NCI-H774 (cell line): ENCODE data around the gene APOA4.

Experiments
- DNase-seq: peaks from one replicate; lab custom pipeline; 2025; lab: John Stamatoyannopoulos, UW

Gene APOA4

DNA sequence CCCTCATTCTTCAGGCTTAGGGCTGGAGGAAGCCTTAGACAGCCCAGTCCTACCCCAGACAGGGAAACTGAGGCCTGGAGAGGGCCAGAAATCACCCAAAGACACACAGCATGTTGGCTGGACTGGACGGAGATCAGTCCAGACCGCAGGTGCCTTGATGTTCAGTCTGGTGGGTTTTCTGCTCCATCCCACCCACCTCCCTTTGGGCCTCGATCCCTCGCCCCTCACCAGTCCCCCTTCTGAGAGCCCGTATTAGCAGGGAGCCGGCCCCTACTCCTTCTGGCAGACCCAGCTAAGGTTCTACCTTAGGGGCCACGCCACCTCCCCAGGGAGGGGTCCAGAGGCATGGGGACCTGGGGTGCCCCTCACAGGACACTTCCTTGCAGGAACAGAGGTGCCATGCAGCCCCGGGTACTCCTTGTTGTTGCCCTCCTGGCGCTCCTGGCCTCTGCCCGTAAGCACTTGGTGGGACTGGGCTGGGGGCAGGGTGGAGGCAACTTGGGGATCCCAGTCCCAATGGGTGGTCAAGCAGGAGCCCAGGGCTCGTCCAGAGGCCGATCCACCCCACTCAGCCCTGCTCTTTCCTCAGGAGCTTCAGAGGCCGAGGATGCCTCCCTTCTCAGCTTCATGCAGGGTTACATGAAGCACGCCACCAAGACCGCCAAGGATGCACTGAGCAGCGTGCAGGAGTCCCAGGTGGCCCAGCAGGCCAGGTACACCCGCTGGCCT lies 7.2 kb upstream of the APOA4 start:
- DNase-seq = no peak

DNA sequence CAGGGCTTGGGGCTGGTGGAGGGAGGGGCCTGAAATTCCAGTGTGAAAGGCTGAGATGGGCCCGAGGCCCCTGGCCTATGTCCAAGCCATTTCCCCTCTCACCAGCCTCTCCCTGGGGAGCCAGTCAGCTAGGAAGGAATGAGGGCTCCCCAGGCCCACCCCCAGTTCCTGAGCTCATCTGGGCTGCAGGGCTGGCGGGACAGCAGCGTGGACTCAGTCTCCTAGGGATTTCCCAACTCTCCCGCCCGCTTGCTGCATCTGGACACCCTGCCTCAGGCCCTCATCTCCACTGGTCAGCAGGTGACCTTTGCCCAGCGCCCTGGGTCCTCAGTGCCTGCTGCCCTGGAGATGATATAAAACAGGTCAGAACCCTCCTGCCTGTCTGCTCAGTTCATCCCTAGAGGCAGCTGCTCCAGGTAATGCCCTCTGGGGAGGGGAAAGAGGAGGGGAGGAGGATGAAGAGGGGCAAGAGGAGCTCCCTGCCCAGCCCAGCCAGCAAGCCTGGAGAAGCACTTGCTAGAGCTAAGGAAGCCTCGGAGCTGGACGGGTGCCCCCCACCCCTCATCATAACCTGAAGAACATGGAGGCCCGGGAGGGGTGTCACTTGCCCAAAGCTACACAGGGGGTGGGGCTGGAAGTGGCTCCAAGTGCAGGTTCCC lies 6.5 kb upstream of the APOA4 start, which contains the start of gene APOC3:
Gene APOC3, plus strand, starts transcription at position 383 of the 659 bp plus-strand sequence. CDS start 676 bp downstream, outside the sequence.
- DNase-seq = no peak

DNA sequence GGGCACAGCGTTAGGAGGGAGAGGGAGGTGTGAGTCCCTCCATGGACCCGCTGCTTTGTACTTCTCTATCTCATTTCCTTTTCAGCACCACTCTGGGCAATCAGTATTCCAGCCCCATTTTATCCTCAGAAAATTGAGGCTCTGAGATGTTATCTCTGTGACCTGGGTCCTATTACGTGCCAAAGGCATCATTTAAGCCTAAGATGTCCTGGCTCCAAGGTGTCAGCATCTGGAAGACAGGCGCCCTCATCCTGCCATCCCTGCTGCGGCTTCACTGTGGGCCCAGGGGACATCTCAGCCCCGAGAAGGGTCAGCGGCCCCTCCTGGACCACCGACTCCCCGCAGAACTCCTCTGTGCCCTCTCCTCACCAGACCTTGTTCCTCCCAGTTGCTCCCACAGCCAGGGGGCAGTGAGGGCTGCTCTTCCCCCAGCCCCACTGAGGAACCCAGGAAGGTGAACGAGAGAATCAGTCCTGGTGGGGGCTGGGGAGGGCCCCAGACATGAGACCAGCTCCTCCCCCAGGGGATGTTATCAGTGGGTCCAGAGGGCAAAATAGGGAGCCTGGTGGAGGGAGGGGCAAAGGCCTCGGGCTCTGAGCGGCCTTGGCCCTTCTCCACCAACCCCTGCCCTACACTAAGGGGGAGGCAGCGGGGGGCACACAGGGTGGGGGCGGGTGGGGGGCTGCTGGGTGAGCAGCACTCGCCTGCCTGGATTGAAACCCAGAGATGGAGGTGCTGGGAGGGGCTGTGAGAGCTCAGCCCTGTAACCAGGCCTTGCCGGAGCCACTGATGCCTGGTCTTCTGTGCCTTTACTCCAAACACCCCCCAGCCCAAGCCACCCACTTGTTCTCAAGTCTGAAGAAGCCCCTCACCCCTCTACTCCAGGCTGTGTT lies 5.8 kb upstream of the APOA4 start:
- no peak for DNase-seq

DNA sequence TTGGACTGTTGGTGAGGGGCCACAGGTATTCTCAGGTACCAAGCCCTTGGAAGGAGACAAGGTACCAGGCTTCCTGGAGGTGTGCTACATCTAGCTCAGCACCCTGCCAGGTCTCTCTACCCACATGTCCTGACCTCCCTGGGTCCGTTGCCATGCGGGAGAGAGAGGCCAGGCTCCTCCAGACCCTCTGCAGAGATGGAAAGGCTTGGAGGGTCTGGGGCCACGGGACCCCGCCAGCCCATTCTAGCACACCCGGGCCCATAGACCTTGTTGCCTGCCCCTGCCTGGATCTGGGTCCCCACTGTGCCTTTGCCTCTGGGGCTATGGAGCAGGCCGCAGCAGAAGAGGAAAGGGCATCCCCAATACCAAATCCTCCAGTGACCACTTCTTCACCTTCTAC lies 4.4 kb upstream of the APOA4 start:
- no peak for DNase-seq

DNA sequence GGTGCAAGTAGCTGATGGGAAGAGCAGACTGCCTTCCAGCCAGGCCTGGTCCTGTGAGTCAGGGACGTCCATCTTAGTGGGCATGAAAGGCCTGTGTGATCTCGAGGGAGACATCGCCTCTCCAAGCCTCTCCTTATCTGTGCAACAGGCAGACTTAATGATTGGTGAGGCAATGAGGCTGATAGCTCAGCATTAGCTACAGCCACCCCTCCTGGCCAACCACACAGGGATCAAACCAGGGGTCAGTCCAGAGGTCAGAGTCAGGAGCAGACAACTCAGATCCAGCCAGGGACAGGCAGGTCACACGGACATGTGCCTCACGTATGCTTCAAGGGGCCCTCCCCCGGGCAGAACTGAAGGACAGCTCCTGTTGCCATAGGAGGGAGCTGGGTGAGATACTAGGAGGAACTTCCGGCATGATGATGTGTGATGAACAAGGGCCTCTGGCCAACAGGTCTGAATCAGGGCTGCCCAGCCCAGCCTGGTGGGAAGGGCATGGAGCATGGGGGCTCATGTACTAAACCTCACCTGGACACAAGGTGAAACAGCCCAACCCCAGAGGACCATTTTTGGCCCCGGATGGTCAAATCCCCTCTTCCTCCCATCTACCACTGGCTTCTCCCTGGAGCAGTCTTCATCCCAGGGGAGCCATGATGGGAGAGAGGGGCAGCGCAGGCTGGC lies 3.8 kb upstream of the APOA4 start:
- DNase-seq = no peak

DNA sequence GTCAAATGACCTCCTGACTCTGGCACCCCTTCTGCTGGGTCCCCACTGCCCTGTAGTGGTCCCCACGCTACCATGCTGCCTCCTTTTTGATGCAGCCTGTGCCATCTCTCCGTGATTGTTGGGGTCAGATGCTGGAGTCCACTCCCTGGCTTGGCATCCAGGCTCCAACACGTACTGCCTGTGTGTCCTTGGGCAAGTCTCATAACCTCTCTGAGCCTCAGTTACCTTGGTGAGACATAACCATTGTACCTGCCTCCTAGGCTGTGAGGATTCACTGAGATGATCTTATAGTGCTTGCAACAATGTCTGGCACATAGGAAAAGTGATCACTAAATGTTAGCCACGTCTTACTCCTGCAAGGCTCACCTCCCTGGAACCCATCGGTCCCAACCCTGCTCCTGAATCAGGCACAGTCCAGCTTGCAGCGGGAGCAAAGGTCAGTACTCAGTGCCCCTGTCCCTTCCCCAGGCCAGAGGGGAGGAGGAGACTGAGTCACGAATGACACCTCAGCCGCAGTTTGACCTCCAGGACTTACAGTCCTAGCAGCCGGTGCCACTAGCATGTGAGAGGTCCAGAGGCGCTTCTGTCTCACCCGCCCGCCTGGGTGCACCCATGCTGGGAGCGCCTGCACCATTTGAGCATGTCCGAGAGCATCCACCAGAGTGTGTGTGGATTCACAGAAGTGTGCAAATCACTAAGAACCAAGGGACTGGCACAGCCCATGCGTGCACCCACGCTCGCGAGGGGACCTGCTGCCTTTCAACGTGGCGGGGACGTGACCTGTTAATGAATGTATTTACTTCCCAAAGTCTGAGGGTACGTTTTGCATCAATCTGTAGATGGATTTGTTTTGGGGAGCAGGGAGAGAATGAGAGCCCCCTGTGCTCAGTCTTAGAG lies 3.0 kb upstream of the APOA4 start:
- DNase-seq = no peak

DNA sequence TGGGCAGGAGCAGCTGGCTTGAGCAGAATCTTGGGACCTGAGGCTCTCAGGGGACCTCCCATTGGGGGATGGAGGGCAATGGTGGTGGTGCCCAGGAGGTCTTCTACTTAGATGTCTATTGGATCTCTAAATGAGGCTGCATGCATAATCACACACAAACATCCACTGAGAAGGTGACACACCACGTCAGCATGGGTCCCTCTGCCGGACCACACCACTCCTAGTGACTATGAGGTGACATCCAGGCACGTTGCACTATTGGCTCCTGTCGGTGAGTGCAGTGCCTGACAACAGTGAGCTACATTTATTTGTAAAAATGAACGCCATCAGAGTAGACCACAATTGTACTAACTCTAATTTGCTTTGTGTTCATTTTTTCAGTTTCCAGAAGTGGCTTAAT lies 2.3 kb upstream of the APOA4 start:
- DNase-seq = no peak

DNA sequence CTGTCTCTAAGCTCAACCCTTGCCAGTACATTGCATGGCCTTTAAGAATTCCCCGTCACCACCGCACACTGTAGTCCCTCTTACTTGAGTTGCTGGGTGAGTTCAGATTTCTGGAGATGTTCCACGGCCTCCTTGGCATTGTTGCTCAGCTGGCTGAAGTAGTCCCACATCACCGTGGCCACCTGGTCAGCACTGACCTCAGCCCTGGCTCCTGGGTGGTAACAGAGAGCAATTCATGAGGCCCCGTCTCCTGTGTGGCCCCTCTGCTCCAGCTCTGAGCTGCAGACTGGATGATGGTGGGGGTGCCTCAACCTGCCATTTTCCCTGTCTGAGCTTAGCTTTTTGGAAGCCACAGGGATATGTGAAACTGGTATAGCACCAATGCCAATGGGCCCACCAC lies 529 bp downstream of the APOA4 start:
- no peak for DNase-seq

DNA sequence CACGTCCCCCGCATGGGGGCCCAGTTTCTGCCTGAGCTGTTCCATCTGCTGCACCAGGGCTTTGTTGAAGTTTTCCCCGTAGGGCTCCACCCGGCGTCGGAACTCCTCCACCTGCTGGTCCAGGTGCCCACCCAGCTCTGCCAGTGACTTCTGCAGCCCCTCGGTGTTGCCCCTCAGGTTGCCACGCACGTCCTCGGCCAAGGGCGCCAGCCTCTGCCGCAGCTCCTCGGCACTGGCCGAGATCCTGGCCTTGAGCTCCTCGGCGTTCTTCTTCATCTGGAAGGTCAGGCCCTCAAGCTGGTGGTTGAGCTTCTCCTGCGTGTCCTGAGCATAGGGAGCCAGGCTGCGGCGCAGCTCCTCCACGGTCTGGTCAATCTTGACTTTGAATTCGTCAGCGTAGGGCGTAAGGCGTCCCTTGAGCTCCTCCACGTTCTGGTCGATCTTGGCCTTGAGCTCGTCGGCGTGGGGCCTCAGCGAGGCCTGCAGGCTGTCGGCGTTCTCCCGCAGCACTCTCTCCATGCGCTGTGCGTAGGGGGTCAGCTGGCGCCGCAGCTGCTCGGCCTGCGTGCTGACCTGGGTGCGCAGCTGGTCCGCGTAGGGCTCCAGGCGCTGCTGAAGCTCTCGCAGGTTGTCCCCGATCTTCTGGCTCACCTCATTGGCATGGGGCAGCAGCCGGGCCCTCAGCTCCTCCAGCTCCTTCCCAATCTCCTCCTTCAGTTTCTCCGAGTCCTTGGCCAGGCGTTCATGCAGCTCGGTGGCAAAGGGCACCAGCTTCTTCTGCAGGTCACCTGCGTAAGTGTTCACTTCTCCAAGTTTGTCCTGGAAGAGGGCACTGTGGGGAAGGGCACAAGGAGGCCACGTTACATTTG lies 1.8 kb downstream of the APOA4 start:
- no peak for DNase-seq

DNA sequence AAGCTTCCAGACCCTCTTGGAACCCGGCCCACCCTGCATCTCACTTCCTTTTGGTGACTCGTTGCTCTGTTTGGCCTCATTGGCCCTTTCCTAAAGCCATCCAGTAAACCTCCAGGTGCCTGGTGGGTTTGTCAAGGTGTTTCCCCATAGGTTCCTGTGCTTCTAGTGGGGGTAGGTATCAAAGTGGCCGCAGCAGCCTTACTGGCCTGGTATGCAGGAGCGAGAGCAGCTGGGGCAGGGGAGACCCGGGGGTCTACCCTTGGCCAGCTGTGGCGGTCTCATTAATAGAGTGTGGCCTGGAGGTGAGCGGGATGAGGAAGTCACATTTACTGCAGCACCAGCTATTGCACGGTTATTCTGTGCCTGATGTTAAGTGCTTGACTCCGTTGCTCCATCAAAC lies 4.1 kb downstream of the APOA4 start:
- DNase-seq = no peak

DNA sequence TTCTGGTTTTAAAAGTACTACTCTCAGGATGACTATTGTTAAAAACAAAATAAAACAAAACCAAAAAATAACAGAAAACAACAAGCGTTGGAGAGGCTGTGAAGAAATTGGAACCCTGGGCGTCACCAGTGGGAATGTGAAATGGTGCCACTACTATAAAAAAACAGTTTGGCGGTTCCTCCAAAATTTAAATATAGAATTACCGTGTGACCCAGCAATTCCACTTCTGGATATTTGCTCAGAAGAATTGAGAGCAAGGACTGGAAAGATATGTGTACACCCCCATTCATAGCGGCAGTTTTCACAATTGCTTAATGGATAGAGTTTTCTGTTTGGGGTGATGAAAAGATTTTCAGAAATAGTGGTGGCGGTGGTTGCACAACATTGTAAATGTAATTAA lies 8.6 kb downstream of the APOA4 start:
- DNase-seq = no peak

DNA sequence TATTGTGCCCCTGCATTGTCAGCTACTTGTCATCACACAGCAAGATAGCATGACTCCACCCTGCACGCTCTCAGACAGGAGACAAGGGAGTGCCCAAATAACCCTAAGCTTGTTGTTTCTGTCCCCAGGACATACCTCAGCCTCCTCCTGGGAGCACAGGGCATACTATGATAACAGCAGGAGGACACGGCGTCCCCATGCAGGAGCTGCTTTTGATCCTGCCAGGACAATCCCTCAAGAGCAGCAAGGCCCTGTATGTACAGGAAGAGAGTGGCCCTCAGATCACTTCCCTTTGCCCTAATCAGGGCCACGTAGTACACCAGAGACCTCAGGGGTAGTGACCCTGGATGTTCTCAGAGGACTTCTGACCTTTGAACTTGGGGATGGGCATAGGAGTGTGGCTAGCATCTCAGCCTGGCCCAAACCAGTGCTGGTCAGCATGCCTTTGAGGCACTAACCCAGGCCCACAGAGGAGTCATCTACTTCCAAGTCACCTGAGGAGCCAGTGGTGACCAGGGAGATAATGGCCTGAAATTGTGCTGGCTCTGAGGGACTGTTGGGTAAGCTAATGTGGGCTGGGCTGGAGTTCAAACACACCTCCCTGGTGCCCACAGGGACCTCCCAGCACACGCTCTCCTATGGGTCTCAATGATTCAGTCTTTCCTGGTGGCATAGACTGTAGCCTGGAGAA lies 9.2 kb downstream of the APOA4 start:
- DNase-seq = no peak

DNA sequence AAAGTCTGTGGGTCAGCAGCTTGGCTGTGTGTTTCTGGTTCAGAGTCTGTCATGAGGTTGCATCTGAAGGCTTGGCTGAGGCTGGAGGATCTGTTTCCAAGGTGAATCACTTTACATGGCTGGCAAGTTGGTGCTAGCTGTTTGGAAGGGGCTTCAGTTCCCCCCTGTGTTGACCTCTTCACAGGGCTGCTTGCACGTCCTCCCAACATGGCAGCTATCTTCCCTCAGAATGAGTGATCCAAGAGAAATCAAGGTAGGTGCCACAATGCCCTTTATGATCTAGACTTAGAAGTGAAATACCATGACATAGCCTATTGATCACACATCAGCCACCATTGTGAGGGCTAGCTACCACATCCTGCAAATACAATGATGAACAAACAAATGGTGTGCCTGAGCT lies 9.9 kb downstream of the APOA4 start:
- no peak for DNase-seq

DNA sequence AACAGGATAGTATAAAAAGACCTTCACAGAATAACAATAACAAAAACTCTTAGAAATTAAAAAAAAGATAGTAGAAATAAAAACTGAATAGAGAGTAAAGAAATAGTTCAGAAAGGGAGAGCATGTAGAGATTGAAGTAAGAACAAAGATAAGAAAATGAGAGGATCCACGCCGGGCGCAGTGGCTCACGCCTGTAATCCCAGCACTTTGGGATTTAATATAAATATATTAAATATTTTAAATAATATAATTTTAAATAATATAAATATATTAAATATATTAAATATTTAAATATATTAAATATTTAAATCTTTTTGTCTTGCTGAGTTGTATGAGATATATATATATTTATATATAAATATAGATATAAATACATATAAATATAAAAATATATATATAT lies 11.0 kb downstream of the APOA4 start:
- DNase-seq = no peak

DNA sequence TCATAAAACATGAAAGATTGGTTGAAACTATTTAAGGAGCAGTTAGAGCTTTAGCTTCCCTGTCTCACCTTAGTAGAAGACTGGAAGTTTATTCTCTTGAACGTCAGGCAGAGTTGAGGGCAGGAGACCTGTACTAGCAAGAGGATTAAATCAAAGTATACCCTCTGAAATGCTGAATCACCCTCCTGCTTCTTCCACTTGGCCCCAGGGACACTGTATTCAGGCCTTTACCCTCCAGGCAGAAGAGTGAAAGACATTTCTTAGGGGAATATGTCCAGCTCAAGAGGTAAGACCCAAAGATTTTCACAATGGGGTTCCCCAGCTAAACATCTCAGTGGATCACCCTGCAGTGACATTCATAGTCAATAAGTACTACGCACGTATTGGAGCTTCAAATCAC lies 11.9 kb downstream of the APOA4 start:
- no peak for DNase-seq

DNA sequence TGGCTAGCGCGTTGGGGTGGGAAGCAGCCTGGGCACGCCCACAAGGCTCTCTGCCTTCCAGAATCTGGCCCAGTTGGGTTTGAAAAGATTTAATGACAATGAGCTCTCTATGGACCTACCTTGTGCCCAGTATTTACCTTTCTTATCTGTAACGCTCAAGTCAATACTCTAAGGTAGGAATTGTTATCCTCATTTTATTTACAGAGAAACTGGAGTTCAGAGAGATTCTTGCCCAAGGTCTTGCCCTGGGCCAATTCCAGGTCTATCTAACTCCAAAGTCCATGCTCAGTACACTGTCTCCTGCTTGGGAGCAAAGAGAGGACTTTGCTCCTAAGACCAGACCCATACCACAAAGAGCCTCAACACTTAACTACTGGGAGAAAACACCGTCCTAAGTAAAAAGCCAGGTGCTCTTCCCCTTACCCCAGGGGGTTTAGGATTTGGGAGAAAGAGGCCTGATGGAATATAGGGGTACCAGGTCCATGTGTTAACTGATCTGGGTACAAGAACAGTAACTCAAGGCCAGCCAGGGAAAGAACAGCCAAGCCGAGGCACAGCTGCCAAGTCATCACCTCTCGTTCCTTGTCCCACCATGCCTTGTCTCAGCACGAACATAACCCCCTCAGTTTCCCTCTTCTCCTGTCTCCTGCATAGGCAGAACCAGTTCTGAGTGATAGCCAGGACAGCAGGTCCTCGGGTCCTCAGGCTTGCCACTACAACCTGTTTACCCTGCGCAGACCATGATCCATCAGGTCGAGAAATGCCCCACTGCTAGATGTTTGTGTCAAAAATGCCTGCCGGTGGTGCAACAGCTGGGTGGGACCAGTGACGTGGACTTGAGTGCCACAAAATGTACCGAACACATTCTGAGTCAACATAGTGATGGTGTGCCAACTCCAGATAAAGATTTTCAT lies 14.6 kb downstream of the APOA4 start:
- no peak for DNase-seq

DNA sequence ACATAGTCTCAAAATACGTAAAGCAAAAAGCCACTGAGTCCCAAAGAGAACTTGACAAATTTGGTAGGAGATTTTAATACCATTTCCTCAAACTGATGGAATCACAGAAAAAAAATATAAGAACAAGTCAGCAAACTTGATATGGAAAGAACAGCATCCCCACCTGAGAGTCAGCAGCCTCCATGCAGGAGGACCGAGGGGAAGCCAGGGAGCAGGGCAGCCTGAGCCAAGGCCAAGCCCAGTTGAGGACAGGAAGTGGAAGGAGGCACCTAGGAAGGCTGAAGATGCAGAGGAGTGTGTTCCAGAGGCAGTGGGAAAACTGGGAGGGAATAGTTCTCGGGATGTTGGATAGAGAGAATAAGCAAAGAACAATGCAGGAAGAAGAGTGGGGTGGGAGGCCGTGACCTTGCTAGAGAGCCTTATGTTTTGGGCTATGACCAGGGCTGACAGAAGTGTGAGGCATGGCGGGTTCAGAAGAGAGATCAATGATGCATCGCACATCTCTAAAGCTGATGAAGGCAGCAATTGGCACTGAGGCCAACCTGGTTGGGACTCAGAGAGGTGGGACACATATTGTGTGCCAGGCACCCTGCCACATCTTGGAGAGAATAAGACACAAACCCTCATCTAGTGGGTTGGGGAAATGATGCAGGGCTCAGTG lies 15.4 kb downstream of the APOA4 start:
- DNase-seq = no peak

DNA sequence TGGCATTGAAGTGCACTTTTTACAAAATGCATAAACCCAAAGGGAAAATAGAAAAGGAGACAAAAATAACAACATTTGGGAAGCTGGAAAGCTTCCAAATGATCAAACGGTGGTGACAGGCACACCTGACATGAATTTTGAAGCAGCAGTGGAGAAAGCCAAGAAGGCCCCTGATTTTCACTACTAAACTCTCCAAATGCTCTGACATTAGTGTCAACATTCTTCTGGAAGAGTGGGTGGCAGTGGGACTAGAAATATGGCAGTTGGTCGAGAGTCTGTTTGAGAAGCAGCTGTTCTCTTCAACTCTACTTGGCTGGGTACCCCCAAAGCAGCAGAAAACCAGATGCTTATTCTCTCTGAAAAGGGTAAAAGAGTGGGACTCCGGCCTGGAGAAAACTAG lies 19.1 kb downstream of the APOA4 start:
- no peak for DNase-seq
